Uterus (tissue), 4 donors: ENCODE measurements around the gene OCA2. TPM values are rescaled to one million over a fixed set of nuclear protein-coding genes. Genes with fewer than 3 reads are reported as not detected.

Source experiments
- DNase-seq, 2 donors: peaks; one replicate each; pipeline ENCODE4 v3.0.0-alpha.2; 2019 to 2020
- H3K27ac ChIP-seq, 2 donors: fragments of 200-600 bp; sonication (generic); 1 replicate in 1 of 2; 2 replicates in 1 of 2; pipeline ENCODE4 v1.5.1; 2016 to 2018
- H3K27me3 ChIP-seq, 2 donors: fragments of 200-600 bp; sonication (generic); one replicate each; pipeline ENCODE4 v1.5.1; 2018 to 2019; ENCODE audit warnings: control low read depth in 1 of 2
- H3K36me3 ChIP-seq, 2 donors: fragments of 200-600 bp; sonication (generic); one replicate each; pipeline ENCODE4 v1.5.1; 2019; ENCODE audit warnings: control low read depth in 1 of 2
- H3K4me1 ChIP-seq, 2 donors: fragments of 200-600 bp; sonication (generic); one replicate each; pipeline ENCODE4 v1.5.1; 2018 to 2019; ENCODE audit warnings: control low read depth in 1 of 2
- H3K4me3 ChIP-seq, 2 donors: fragments of 200-600 bp; sonication (generic); 1 replicate in 1 of 2; 2 replicates in 1 of 2; pipeline ENCODE4 v1.5.1; 2018 to 2019; ENCODE audit warnings: mild to moderate bottlenecking in 1 of 2
- H3K9me3 ChIP-seq, 2 donors: fragments of 200-600 bp; sonication (generic); one replicate each; pipeline ENCODE4 v1.5.1; 2019; ENCODE audit warnings: control low read depth in 1 of 2
- POLR2A ChIP-seq, 2 donors: fragments of 450-650 bp; IDR thresholded peaks; one replicate each; pipeline ENCODE4 v1.6.1; 2016; ENCODE audit warnings: antibody characterized with exemption in 2 of 2, mild to moderate bottlenecking in 1 of 2, moderate library complexity in 1 of 2
- intact Hi-C: fragments of 100-400 bp; cut with DNase I; formaldehyde crosslinking; loops from one replicate; pipeline ENCODE4 v1.15.1; 2023; ENCODE audit warnings: low total_unique reads
- total RNA-seq, 4 donors: library from RNA; depleted of rRNA in 3 of 4; stranded (reverse); fragments of >200 nt in 3 of 4; gene quantifications; one replicate each; pipeline versions ENCODE4 v1.1.0 to v1.2.4, GENCODE V29; 2014 to 2023
- TF ChIP-seq, protein P1 (sequence below), 4 experiments: fragments of 200-600 bp in 2 of 4; fragments of 450-650 bp in 2 of 4; sonication (generic) in 2 of 4; IDR thresholded peaks; one replicate each; pipeline ENCODE4 v1.5.1; 2016 to 2019; ENCODE audit warnings: antibody characterized with exemption in 4 of 4, mild to moderate bottlenecking in 2 of 4, moderate library complexity in 1 of 4
- donor health status: DM: yes; HTN: yes; CAD: no.

Gene OCA2
- total RNA-seq, 4 donors from 2014 or later, result 0.55 to 4.6 TPM; not detected in 2

DNA sequence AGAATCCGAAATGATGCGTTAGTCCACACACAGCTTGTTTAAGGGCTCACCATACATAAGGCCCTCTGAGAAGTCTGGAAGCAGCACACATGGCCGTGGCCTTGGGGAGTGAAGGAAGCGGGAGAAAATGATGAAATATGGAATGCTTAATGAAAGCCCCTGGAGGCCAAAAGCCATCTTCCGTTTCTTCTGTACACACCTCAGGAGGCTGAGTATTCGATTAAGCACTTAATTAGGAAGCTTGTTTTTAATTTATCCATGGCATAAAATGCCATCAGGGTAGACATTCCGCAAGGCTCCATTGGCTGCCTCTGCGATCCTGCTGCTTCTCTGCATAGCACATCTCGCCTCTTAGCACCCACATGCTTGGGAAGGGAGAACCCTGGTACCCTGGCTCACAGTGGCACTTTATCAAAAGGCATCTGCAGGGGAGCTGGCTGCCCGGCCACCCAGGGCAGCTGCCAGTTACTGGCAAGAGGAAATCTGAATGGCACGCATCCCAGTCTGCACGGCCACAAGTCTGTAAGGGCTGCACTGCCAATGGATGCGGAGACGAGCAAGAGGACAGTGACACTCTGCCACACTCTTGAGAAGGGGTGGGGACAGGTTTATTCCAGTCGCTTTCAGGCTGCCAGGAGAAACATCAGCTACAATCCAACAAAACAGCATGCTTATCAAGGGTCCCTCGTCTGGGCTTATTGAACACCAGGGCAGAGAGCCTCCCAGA is 356.2 kb downstream of the OCA2 start:
- no peaks in the 10 kb centered on the region for H3K9me3 ChIP-seq
- no peaks in the 10 kb centered on the region for H3K36me3 ChIP-seq
- no peak for DNase-seq
- H3K27ac ChIP-seq, result no peak overlapping the region
- intact Hi-C loops, result no loop called here
- H3K4me1 ChIP-seq, result no peaks in the 10 kb centered on the region
- no peaks in the 10 kb centered on the region for H3K27me3 ChIP-seq
- TF ChIP-seq, protein P1, sequence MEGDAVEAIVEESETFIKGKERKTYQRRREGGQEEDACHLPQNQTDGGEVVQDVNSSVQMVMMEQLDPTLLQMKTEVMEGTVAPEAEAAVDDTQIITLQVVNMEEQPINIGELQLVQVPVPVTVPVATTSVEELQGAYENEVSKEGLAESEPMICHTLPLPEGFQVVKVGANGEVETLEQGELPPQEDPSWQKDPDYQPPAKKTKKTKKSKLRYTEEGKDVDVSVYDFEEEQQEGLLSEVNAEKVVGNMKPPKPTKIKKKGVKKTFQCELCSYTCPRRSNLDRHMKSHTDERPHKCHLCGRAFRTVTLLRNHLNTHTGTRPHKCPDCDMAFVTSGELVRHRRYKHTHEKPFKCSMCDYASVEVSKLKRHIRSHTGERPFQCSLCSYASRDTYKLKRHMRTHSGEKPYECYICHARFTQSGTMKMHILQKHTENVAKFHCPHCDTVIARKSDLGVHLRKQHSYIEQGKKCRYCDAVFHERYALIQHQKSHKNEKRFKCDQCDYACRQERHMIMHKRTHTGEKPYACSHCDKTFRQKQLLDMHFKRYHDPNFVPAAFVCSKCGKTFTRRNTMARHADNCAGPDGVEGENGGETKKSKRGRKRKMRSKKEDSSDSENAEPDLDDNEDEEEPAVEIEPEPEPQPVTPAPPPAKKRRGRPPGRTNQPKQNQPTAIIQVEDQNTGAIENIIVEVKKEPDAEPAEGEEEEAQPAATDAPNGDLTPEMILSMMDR (IDR thresholded peaks at IDR 0.05), result no peak
- TF ChIP-seq POLR2A (IDR thresholded peaks at IDR 0.05), result no peak
- H3K4me3 ChIP-seq, result no peak overlapping the region

- TF ChIP-seq, protein P1 (IDR thresholded peaks at IDR 0.05), result no peak
- no peak for TF ChIP-seq POLR2A (IDR thresholded peaks at IDR 0.05)
- no peak overlapping the region for H3K27ac ChIP-seq
- H3K4me1 ChIP-seq, result no peaks in the 10 kb centered on the region
- no peak for DNase-seq
- no peak overlapping the region for H3K4me3 ChIP-seq
- no peaks in the 10 kb centered on the region for H3K36me3 ChIP-seq
- no peaks in the 10 kb centered on the region for H3K9me3 ChIP-seq
- intact Hi-C loops, result no loop called here
- H3K27me3 ChIP-seq, result no peaks in the 10 kb centered on the region
Observed at GRCh38 chr15:27741226-27741860, 357.8 kb downstream of the OCA2 start.

GRCh38 chr15:27734785-27735495 is 364.2 kb downstream of the OCA2 start:
- Histone ChIP-seq H3K27me3 (peaks cover 0 to 4% of the 10 kb centered on the region in 2 donors), H3K9me3 (no peaks in the 10 kb centered on the region), H3K36me3 (no peaks in the 10 kb centered on the region), H3K4me1 (no peaks in the 10 kb centered on the region), H3K4me3 (no peak overlapping the region), H3K27ac (no peak overlapping the region)
- intact Hi-C loops, result no loop called here
- TF ChIP-seq, protein P1 (IDR thresholded peaks at IDR 0.05), result no peak
- no peak for DNase-seq

DNA sequence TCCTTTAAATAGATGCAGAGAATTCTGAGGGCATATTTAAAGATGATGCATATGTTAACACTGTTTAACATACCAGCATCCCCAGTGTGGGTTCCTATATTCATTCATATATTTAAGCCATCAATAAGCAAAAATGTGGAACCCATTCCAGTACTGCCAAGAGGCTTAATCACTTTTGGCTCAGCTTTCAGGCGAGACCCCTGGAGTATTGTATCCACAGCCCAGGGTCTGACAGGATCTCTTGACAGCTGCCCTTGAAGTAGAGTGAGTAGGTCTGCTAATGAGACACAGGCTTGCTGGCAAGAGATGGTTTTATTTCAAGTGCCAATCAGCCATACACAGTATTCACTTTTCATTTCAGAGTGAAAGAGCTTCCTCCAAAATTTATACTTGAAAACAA is 367.3 kb downstream of the OCA2 start:
- H3K27me3 ChIP-seq, result peaks cover 0 to 4% of the 10 kb centered on the region in 2 donors
- no peaks in the 10 kb centered on the region for H3K9me3 ChIP-seq
- H3K36me3 ChIP-seq, result no peaks in the 10 kb centered on the region
- TF ChIP-seq POLR2A (IDR thresholded peaks at IDR 0.05), result no peak
- TF ChIP-seq, protein P1 (IDR thresholded peaks at IDR 0.05), result no peak
- DNase-seq, result no peak
- H3K27ac ChIP-seq, result no peak overlapping the region
- H3K4me3 ChIP-seq, result no peak overlapping the region
- H3K4me1 ChIP-seq, result no peaks in the 10 kb centered on the region
- intact Hi-C loops, result no loop called here

DNA sequence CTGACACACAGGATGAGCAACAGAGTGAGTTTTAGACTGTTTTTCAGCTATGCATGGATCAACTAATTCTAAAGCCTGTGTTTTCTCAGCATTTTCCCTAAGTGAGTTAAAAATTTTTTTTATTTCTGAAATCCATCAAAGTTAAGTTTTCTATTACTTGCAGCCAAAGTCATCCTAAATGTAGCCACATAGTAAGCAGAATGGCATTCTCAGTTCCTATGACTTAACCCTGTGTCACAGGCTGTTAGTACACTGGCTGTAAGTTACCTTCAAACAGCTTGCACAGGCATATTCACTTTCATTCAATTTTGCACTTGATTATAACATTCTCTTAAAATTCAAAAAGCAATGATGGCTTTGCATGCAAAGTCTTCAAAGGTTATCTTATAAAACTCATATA is 368.2 kb downstream of the OCA2 start:
- Histone ChIP-seq H3K36me3 (no peaks in the 10 kb centered on the region), H3K4me1 (no peaks in the 10 kb centered on the region), H3K27me3 (peaks cover 0 to 4% of the 10 kb centered on the region in 2 donors), H3K4me3 (no peak overlapping the region), H3K27ac (no peak overlapping the region), H3K9me3 (no peaks in the 10 kb centered on the region)
- TF ChIP-seq, protein P1 (IDR thresholded peaks at IDR 0.05), result no peak
- TF ChIP-seq POLR2A (IDR thresholded peaks at IDR 0.05), result no peak
- intact Hi-C loops, result no loop called here
- no peak for DNase-seq
